Endothelial cell of umbilical vein (primary cell): Measurements from ENCODE around the gene INTS4.
"Not testable (repeated sequence)": the region's sequence is repeated elsewhere in the genome, so short reads cannot be mapped to it uniquely, and the experiment has no call there.

Experiments
- EZH2 ChIP-seq: IDR thresholded peaks from 2 replicates; pipeline ENCODE4 v1.6.1; 2012; ENCODE audit warnings: borderline replicate concordance, low read depth, mild to moderate bottlenecking, moderate library complexity, low read length, inconsistent platforms; ENCODE audit not compliant: severe bottlenecking
- POLR2A ChIP-seq: IDR thresholded peaks from 2 replicates; pipeline ENCODE4 v1.6.1; 2012; ENCODE audit warnings: low read depth, mild to moderate bottlenecking, control low read depth, low read length
- POLR2AphosphoS5 ChIP-seq: IDR thresholded peaks from 2 replicates; pipeline ENCODE4 v1.6.1; 2012; ENCODE audit warnings: low read depth, mild to moderate bottlenecking, control low read depth, low read length, moderate library complexity; ENCODE audit not compliant: insufficient read depth
- TF ChIP-seq, protein P1 (sequence below), 2 donors: IDR thresholded peaks; 1 replicate in 1 of 2; 2 replicates in 1 of 2; pipeline ENCODE4 v1.5.1; 2011; ENCODE audit warnings: low read length in 2 of 2, mild to moderate bottlenecking in 2 of 2, moderate library complexity in 2 of 2, control low read depth in 1 of 2, inconsistent platforms in 1 of 2, low read depth in 1 of 2; ENCODE audit not compliant: insufficient read depth in 1 of 2; ENCODE audit errors: extremely low read depth in 1 of 2

DNA sequence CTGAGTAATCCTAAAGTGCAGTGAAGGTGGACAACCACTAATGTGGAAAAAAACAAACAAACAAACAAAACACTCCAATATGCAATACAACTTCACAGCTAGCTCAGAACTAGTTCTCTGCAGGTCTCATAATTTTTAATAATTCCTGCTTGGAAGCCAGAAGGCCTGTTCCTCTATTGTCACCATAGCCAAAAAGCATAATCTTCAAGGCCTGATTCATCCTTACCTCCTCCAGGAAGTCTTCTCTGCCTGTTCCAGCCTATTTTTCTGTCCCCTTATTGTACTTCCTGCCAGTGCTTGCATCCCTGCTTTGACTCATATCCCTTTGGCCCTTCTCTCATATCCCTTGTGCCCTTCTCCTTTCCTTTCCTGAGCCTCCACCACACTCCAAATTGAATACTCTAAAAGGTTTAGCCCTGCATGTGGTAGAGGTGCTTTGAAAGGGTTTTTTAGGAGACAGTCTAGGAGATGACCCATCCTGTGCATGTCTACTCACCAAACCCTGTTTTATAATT lies 104.3 kb downstream of the INTS4 start:
- TF ChIP-seq, protein P1, sequence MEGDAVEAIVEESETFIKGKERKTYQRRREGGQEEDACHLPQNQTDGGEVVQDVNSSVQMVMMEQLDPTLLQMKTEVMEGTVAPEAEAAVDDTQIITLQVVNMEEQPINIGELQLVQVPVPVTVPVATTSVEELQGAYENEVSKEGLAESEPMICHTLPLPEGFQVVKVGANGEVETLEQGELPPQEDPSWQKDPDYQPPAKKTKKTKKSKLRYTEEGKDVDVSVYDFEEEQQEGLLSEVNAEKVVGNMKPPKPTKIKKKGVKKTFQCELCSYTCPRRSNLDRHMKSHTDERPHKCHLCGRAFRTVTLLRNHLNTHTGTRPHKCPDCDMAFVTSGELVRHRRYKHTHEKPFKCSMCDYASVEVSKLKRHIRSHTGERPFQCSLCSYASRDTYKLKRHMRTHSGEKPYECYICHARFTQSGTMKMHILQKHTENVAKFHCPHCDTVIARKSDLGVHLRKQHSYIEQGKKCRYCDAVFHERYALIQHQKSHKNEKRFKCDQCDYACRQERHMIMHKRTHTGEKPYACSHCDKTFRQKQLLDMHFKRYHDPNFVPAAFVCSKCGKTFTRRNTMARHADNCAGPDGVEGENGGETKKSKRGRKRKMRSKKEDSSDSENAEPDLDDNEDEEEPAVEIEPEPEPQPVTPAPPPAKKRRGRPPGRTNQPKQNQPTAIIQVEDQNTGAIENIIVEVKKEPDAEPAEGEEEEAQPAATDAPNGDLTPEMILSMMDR (IDR thresholded peaks at IDR 0.05; ENCODE audit: extremely low read depth in 1 of 2, insufficient read depth in 1 of 2, low read depth in 1 of 2, low read length in 2 of 2), result not testable (repeated sequence)
- TF ChIP-seq EZH2, POLR2AphosphoS5, POLR2A: not testable (repeated sequence)
